GM10248 (cell line): ENCODE data around the gene PRAC1.

Experiments
- CTCF ChIA-PET: fragments of 300-600 bp; sonication (Branson Sonifier 250); formaldehyde crosslinking; extraction: SDS; loops from one replicate; lab custom pipeline; 2021; ENCODE audit warnings: antibody characterized with exemption; lab: Yijun Ruan, JAX
- POLR2A ChIA-PET: fragments of 350-650 bp; sonication (Branson Sonifier 250); formaldehyde crosslinking; extraction: SDS; loops from one replicate; lab custom pipeline; 2020; ENCODE audit warnings: antibody characterized with exemption; lab: Yijun Ruan, JAX
- DNase-seq: peaks from one replicate; pipeline ENCODE4 v3.0.0; 2012; ENCODE audit errors: extremely low spot score
- TF ChIP-seq, protein P1 (sequence below): IDR thresholded peaks from 2 replicates; pipeline ENCODE4 v1.5.1; 2012; ENCODE audit warnings: mild to moderate bottlenecking, low read depth; ENCODE audit errors: extremely low read depth, missing control alignments, control extremely low read depth

The PRAC1 gene

GRCh38 chr17:48704361-48705248, 17.7 kb downstream of the PRAC1 start:
- POLR2A ChIA-PET = no interaction called here
- TF ChIP-seq, protein P1, sequence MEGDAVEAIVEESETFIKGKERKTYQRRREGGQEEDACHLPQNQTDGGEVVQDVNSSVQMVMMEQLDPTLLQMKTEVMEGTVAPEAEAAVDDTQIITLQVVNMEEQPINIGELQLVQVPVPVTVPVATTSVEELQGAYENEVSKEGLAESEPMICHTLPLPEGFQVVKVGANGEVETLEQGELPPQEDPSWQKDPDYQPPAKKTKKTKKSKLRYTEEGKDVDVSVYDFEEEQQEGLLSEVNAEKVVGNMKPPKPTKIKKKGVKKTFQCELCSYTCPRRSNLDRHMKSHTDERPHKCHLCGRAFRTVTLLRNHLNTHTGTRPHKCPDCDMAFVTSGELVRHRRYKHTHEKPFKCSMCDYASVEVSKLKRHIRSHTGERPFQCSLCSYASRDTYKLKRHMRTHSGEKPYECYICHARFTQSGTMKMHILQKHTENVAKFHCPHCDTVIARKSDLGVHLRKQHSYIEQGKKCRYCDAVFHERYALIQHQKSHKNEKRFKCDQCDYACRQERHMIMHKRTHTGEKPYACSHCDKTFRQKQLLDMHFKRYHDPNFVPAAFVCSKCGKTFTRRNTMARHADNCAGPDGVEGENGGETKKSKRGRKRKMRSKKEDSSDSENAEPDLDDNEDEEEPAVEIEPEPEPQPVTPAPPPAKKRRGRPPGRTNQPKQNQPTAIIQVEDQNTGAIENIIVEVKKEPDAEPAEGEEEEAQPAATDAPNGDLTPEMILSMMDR = no peak
- DNase-seq = no peak
- CTCF ChIA-PET = interaction anchor here (0.9 to 3.4 kb wide), 7 partner anchors 9 to 331 kb away, joined by 3 to 15 read pairs (median 4); partner anchors contain the start of gene PRAC2

DNA sequence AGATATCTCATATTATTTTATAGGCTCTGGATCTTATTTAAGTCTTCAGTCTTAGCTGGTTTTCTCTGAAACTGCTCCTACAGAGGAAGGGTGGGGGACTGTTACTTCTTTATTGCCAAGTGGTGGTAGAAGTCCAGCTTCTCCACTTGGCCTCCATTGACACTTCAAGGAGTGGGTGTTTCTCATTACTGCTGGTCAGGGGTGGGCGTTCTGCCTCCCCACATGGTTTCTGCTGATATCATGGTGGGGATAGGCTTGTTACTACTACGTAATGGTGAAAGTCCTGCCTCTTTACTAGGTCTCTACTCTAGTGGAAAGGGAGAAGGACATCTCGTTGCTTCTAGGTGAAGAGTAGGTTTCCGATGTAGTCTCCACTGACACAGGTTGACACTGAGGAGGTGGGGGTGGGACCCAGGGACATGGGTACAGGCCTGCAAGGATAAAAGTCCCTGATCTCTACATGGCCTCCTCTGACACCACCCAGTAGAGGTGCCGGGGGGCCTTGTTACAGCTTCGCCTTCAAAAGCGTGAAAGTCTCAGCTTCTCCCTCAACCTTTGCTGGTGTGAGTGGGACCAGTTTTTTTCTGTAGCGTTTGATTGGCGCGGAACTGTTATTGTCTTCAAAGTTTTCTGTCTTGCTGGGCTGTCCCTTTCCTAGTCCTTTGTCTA, 20.3 kb downstream of the PRAC1 start:
- POLR2A ChIA-PET = no interaction called here
- TF ChIP-seq, protein P1 = no peak
- DNase-seq = no peak
- CTCF ChIA-PET = interaction anchor here (1.0 to 2.2 kb wide), 4 partner anchors 16 to 89 kb away, joined by 3 to 10 read pairs (median 3); no protein-coding TSS in a partner anchor

- ChIA-PET POLR2A (no interaction called here), CTCF (interaction anchor here (1.1 kb wide), 1 partner anchor 186 kb away, joined by 3 read pairs; no protein-coding TSS in a partner anchor)
- DNase-seq = no peak
- TF ChIP-seq, protein P1 = no peak
Measured at GRCh38 chr17:48693178-48693577, 29.1 kb downstream of the PRAC1 start.

DNA sequence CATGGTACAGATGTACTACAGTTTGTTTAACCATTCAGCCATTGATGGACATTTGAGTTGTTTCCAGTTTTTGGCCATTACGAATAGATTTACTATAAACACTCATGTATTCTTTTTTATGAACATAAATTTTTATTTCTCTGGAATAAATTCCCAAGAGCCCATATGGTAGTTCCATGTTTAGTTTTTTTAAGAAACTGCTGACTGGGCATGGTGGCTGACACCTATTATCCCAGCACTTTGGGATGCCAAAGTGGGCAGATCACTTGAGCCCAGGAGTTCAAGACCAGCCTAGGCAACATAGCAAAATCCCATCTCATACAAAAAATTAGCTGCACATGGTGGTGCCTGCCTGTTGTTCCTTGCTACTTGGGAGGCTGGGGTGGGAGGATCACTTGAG, 30.3 kb downstream of the PRAC1 start:
- DNase-seq = no peak
- CTCF ChIA-PET = interaction anchor here (0.6 kb wide), 1 partner anchor 20 kb away, joined by 3 read pairs; no protein-coding TSS in a partner anchor
- TF ChIP-seq, protein P1 = no peak
- POLR2A ChIA-PET = no interaction called here

DNA sequence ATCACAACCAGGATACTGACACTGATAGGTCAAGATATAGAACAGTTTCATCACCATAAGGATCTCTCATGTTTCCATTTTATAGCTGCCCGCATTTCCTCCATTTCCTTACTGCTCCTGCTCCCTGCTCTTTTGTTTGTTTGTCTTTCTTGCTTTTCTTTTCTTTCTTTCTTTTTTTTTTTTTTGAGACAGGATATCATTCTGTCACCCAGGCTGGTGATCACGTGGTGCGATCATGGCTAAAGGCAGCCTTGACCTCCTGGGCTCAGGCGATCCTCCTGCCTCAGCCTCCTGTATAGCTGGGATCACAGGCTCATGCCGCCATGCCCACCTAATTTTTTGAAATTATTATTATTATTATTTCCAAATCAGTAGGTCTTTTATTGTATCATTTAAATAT, 31.7 kb downstream of the PRAC1 start:
- ChIA-PET CTCF (no interaction called here), POLR2A (no interaction called here)
- DNase-seq = no peak
- TF ChIP-seq, protein P1 = no peak

DNA sequence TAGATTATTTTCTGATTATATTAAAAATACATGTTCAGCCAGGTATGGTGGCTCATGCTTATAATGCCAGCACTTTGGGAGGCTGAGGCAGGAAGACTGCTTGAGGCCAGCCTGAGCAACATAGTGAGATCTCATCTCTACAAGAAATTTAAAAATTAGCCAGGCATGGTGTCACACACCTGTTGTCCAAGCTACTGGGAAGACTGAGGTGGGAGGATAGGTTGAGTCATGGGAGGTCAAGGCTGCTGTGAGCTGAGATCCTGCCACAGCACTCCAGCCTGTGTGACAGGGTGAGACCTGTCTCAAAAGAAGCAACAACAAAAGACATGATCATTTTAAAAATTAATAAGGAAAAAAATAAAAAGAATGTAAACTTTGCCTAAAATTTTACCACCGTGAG, 40.7 kb downstream of the PRAC1 start:
- ChIA-PET CTCF (interaction anchor here (1.0 to 5.6 kb wide), 5 partner anchors 13 to 197 kb away, joined by 3 to 78 read pairs (median 31); partner anchors contain the start of genes PRAC2 and TTLL6), POLR2A (no interaction called here)
- TF ChIP-seq, protein P1 = no peak
- DNase-seq = no peak
